Common myeloid progenitor, CD34-positive (primary cell): ENCODE results near the gene RBM28.
"Not testable (repeated sequence)": the region's sequence is repeated elsewhere in the genome, so short reads cannot be mapped to it uniquely, and the experiment has no call there.

Experiments used
- CTCF ChIA-PET: fragments of 350-600 bp; sonication (Branson Sonifier 250); formaldehyde crosslinking; loops from one replicate; lab custom pipeline; 2021; ENCODE audit warnings: antibody characterized with exemption; lab: Charles Lee
- POLR2A ChIA-PET: fragments of 350-600 bp; sonication (Branson Sonifier 250); formaldehyde crosslinking; loops from one replicate; lab custom pipeline; 2021; ENCODE audit warnings: antibody characterized with exemption; lab: Charles Lee
- DNase-seq, 3 donors: peaks; one replicate each; pipeline versions ENCODE4 v3.0.0 to v3.0.0-alpha.2; 2013
- H3K27ac ChIP-seq, 2 experiments: 1 replicate in 1 of 2; 2 replicates in 1 of 2; pipeline ENCODE4 v1.7.0; 2013; ENCODE audit warnings: inconsistent platforms in 2 of 2, low read length in 2 of 2, mild to moderate bottlenecking in 2 of 2, low read depth in 1 of 2, moderate library complexity in 1 of 2; ENCODE audit not compliant: severe bottlenecking in 2 of 2, insufficient read depth in 1 of 2, poor library complexity in 1 of 2
- H3K27me3 ChIP-seq, 5 experiments: replicated peaks in 2 of 5; 1 replicate in 3 of 5; 2 replicates in 2 of 5; pipeline versions ENCODE4 v1.6.1 to v1.7.0; 2013; ENCODE audit warnings: low read length in 4 of 5, mild to moderate bottlenecking in 2 of 5, moderate library complexity in 2 of 5, inconsistent platforms in 1 of 5; ENCODE audit not compliant: insufficient read depth in 5 of 5, control insufficient read depth in 4 of 5
- H3K36me3 ChIP-seq, 4 experiments: 1 replicate in 2 of 4; 2 replicates in 2 of 4; pipeline versions ENCODE4 v1.6.1 to v1.7.0; 2013; ENCODE audit warnings: low read length in 3 of 4, control low read depth in 1 of 4, mild to moderate bottlenecking in 1 of 4; ENCODE audit not compliant: control insufficient read depth in 4 of 4, insufficient read depth in 4 of 4
- H3K4me1 ChIP-seq, 4 experiments: 1 replicate in 3 of 4; 2 replicates in 1 of 4; pipeline versions ENCODE4 v1.6.1 to v1.7.1; 2013; ENCODE audit warnings: low read length in 3 of 4, mild to moderate bottlenecking in 3 of 4, control low read depth in 1 of 4, inconsistent platforms in 1 of 4, moderate library complexity in 1 of 4; ENCODE audit not compliant: control insufficient read depth in 4 of 4, insufficient read depth in 4 of 4; ENCODE audit errors: control extremely low read depth in 1 of 4
- H3K4me3 ChIP-seq, 7 experiments: 1 replicate in 4 of 7; 2 replicates in 3 of 7; pipeline versions ENCODE4 v1.5.1 to v1.7.0; 2013; ENCODE audit warnings: mild to moderate bottlenecking in 7 of 7, low read length in 6 of 7, moderate library complexity in 6 of 7, inconsistent platforms in 2 of 7, low read depth in 2 of 7, control low read depth in 1 of 7; ENCODE audit not compliant: insufficient read depth in 4 of 7, control insufficient read depth in 1 of 7; ENCODE audit errors: extremely low read depth in 1 of 7
- H3K9me3 ChIP-seq, 5 experiments: 1 replicate in 4 of 5; 2 replicates in 1 of 5; pipeline versions ENCODE4 v1.6.1 to v1.7.1; 2013; ENCODE audit warnings: low read length in 4 of 5, mild to moderate bottlenecking in 2 of 5, inconsistent platforms in 1 of 5, low read depth in 1 of 5, moderate library complexity in 1 of 5; ENCODE audit not compliant: control insufficient read depth in 4 of 5, insufficient read depth in 2 of 5; ENCODE audit errors: control extremely low read depth in 1 of 5
- WGBS: methylation state at CpG from one replicate; pipeline ENCODE4 v1.1.5; 2013; ENCODE audit not compliant: insufficient coverage; 5-methylcytosine and 5-hydroxymethylcytosine counted together

The RBM28 gene

DNA sequence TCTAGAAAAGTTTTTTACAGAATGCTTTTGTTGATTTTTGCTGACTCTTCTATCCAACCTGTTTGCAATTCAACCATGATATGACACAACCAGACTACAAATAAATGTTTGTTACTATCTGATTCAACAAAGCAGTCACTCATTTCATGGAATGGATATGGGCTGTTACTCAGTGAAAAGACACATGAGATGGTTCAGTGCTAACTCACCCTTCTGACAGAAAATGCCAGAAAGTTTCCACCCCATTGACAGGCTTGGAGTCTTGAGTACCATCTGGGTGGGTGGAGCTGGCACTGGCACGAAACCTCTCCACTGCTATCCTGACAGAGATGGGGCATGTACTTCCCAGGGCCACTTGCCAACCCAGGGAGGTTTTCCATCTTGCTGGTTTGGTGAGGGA, 39.5 kb downstream of the RBM28 start:
- no peaks in the 10 kb centered on the region for H3K27me3 ChIP-seq
- no peak overlapping the region for H3K27ac ChIP-seq
- peaks cover 8 to 82% (median 46%) of the 10 kb centered on the region in 4 experiments for H3K36me3 ChIP-seq
- no peaks in the 10 kb centered on the region for H3K4me1 ChIP-seq
- H3K9me3 ChIP-seq = no peaks in the 10 kb centered on the region
- 100% methylated on average over 1 of the region's 1 CpG for WGBS
- ChIA-PET POLR2A (no interaction called here), CTCF (interaction anchor here (2.4 kb wide), 1 partner anchor 13 kb away, joined by 5 read pairs; no protein-coding TSS in a partner anchor)
- no peak for DNase-seq
- H3K4me3 ChIP-seq = no peak overlapping the region

DNA sequence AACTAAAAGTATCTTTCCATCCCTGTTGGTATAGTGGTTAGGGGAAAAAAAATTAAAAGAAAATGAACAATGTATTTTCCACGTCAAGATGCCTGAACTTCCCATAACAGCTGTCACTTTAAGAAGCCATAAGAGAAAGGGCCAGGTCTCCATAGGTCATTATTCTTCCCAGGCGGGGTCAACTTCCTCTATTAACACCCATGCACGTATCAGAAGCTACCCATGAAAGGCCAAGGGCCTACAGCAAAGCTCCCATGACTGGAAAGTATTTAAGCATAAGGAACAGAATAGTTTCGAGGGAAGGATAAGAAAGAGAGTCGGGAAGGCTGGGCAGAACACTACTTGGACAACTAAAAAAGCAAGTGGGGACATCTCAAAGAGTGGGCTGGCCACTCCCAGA, 40.1 kb downstream of the RBM28 start:
- Histone ChIP-seq H3K9me3 (no peaks in the 10 kb centered on the region), H3K27me3 (no peaks in the 10 kb centered on the region), H3K4me3 (no peak overlapping the region), H3K27ac (no peak overlapping the region), H3K4me1 (peaks cover 0 to 4% (median 1%) of the 10 kb centered on the region in 4 experiments), H3K36me3 (peaks cover 8 to 78% (median 41%) of the 10 kb centered on the region in 4 experiments)
- 80% methylated on average over 3 of the region's 5 CpGs for WGBS
- ChIA-PET CTCF (interaction anchor here (2.4 kb wide), 1 partner anchor 14 kb away, joined by 5 read pairs; no protein-coding TSS in a partner anchor), POLR2A (no interaction called here)
- DNase-seq = no peak

DNA sequence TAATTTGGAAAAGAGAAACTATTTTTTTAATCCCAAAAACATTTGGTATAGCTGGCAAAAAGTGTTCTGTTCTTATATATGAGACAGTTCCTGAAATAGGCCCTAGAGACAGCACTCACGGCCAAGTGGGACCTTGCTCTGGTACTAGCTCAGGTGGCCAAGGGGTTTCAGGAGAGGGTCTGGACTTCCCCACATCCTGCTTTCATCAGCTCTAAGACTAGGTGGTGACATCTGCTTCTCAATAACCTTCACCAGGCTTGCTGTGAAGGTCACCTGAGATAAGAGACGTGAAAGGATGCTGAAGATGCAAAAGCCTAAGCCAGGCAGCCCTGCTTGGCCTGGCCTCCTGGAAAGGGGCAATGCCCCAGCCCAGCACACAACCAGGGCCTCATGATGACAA, 40.6 kb downstream of the RBM28 start:
- H3K27me3 ChIP-seq = no peaks in the 10 kb centered on the region
- H3K4me1 ChIP-seq = peaks cover 0 to 5% (median 1%) of the 10 kb centered on the region in 4 experiments
- DNase-seq = no peak
- H3K9me3 ChIP-seq = no peaks in the 10 kb centered on the region
- ChIA-PET POLR2A (no interaction called here), CTCF (interaction anchor here (2.4 kb wide), 1 partner anchor 14 kb away, joined by 5 read pairs; no protein-coding TSS in a partner anchor)
- H3K4me3 ChIP-seq = no peak overlapping the region
- 96% methylated on average over 2 of the region's 2 CpGs for WGBS
- H3K36me3 ChIP-seq = peaks cover 4 to 74% (median 37%) of the 10 kb centered on the region in 4 experiments
- H3K27ac ChIP-seq = no peak overlapping the region

DNA sequence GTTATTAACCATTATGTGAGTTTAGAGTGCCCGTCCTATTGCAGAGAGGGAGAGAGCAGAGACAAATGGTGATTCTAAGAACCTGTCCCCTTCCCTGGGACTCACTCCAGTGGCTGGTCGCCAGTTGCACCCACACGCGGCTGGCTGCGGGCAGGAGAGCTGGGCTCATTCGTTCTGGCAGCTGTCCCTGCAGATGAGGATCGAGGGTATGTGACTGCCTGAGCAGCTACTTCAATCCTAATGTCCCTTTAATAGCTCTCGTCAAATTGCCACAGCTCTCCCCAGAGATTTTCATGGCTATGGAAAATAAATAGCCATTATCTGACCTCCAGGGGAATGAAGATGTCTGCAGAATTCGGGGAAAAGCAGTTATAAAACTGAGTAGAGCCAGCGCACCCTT, 41.6 kb downstream of the RBM28 start:
- DNase-seq = no peak
- Histone ChIP-seq H3K4me3 (no peak overlapping the region), H3K4me1 (peaks cover 0 to 5% (median 1%) of the 10 kb centered on the region in 4 experiments), H3K36me3 (peaks cover 4 to 64% (median 31%) of the 10 kb centered on the region in 4 experiments), H3K9me3 (no peaks in the 10 kb centered on the region), H3K27me3 (no peaks in the 10 kb centered on the region), H3K27ac (no peak overlapping the region)
- ChIA-PET CTCF (interaction anchor here (1.1 to 2.4 kb wide), 3 partner anchors 15 to 80 kb away, joined by 3 to 5 read pairs (median 3); no protein-coding TSS in a partner anchor), POLR2A (no interaction called here)
- WGBS = 94% methylated on average over 8 of the region's 10 CpGs

DNA sequence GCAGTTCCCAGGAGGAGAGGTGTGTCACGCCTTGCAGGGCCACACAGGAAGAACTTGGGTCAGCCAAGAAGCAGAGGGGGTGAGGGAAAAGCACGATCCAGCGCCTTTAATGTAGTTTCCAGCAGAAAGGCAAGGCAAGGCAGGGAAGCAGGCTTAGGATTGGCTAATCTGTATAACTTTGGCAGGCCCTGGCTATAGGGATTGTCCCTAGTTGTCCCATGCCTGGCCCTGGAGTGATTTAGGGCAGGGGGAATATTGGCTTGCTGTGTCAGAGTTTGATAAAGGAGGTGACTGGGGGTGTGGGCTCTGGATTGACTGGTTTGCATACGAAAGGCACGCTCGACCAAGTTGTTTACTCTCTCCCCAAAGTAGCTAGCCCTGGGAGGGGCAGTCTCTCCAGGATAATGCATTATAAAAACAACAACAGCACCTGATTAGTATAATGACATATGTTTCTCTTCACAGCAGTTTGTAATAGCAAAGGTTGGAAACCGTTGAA, 44.5 kb downstream of the RBM28 start:
- WGBS = 65% methylated on average over 3 of the region's 7 CpGs
- CTCF ChIA-PET = no interaction called here

DNA sequence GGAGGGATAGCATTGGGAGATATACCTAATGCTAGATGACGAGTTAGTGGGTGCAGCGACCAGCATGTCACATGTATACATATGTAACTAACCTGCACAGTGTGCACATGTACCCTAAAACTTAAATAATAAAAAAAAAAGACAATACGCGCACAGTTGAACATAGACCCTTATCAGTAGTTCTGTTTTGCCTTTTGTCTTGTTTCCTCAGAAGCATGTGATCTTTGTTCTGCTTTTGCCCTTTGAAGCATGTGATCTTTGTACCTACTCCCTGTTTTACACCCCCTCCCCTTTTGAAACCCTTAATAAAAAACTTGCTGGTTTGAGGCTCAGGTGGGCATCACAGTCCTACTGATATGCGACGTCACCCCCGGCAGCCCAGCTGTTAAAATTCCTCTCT, 45.7 kb downstream of the RBM28 start:
- POLR2A ChIA-PET, H3K27ac ChIP-seq, H3K4me1 ChIP-seq, H3K9me3 ChIP-seq, CTCF ChIA-PET, H3K4me3 ChIP-seq, H3K27me3 ChIP-seq: not testable (repeated sequence)
- peaks cover 0 to 25% (median 7%) of the 10 kb centered on the region in 4 experiments for H3K36me3 ChIP-seq
- WGBS = 54% methylated on average over 2 of the region's 7 CpGs
- peak in 1 of 3 donors; percentile 32 for DNase-seq

More for the DNA sequence above, 44.5 kb downstream of the RBM28 start:
- no peak overlapping the region for H3K27ac ChIP-seq
- DNase-seq = no peak
- no peak overlapping the region for H3K4me3 ChIP-seq
- H3K4me1 ChIP-seq = peaks cover 0 to 5% (median 1%) of the 10 kb centered on the region in 4 experiments
- H3K36me3 ChIP-seq = peaks cover 2 to 36% (median 10%) of the 10 kb centered on the region in 4 experiments
- no peaks in the 10 kb centered on the region for H3K9me3 ChIP-seq
- no peaks in the 10 kb centered on the region for H3K27me3 ChIP-seq
- POLR2A ChIA-PET = no interaction called here

DNA sequence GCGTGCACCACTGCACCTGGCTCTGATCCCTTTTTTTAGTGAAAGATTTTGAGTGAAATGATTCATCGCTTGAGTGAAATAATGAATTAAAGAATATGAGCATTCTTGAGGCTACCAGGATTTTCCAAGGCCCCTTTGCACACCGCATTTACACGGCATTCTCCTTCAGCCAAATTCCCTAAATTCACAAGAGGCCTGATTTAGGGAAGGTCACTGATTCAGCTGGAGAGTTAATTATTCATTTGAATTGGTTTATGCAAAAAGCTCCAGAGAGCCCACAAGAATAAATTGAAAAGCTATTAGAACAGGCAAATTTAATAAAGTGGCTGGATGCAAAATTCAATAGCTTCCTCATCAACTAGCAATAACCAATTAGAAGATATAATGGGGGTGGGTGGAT, 56.2 kb downstream of the RBM28 start:
- Histone ChIP-seq H3K27ac (no peak overlapping the region), H3K27me3 (no peaks in the 10 kb centered on the region), H3K36me3 (peaks cover 4 to 7% (median 6%) of the 10 kb centered on the region in 4 experiments), H3K4me1 (no peaks in the 10 kb centered on the region), H3K4me3 (no peak overlapping the region), H3K9me3 (peaks cover 0 to 8% (median 0%) of the 10 kb centered on the region in 5 experiments)
- ChIA-PET POLR2A (interaction anchor here (0.6 kb wide), 1 partner anchor 23 kb away, joined by 3 read pairs; no protein-coding TSS in a partner anchor), CTCF (interaction anchor here (1.3 to 1.5 kb wide), 2 partner anchors 34 to 43 kb away, joined by 4 to 5 read pairs; no protein-coding TSS in a partner anchor)
- 100% methylated on average over 2 of the region's 4 CpGs for WGBS
- DNase-seq = no peak
